Suppressor macrophage (primary cell): ENCODE data around the gene EIF2B2.

Experiments
- DNase-seq, 4 experiments: peaks; one replicate each; pipeline ENCODE4 v3.0.0-alpha.2; 2020 to 2022

The EIF2B2 gene

GRCh38 chr14:75046275-75046674 lies 43.6 kb downstream of the EIF2B2 start:
- DNase-seq = no peak

- DNase-seq = no peak
Measured at GRCh38 chr14:75046899-75047298, 44.2 kb downstream of the EIF2B2 start.

- DNase-seq = no peak
Measured at GRCh38 chr14:75047506-75047905, 44.8 kb downstream of the EIF2B2 start.

GRCh38 chr14:75048101-75048500 lies 45.4 kb downstream of the EIF2B2 start:
- no peak for DNase-seq

- no peak for DNase-seq
Measured at GRCh38 chr14:75049136-75049535, 46.4 kb downstream of the EIF2B2 start.

- DNase-seq = peak in 2 of 4 experiments; percentile 29 to 63
Measured at GRCh38 chr14:75049731-75050201, 47.0 kb downstream of the EIF2B2 start.

- peak; percentile 83 to 93 (median 89) for DNase-seq
Measured at GRCh38 chr14:75050852-75051555, 48.3 kb downstream of the EIF2B2 start, which contains the start of gene MLH3. Gene MLH3, minus strand, starts transcription at chr14:75051467. Its CDS starts 1,812 bp downstream, at chr14:75049655.

GRCh38 chr14:75051556-75051899 lies 48.8 kb downstream of the EIF2B2 start:
- DNase-seq = no peak

GRCh38 chr14:75053396-75054291 lies 50.9 kb downstream of the EIF2B2 start:
- no peak for DNase-seq

GRCh38 chr14:75054421-75054820 lies 51.7 kb downstream of the EIF2B2 start:
- no peak for DNase-seq

GRCh38 chr14:75059642-75060041 lies 56.9 kb downstream of the EIF2B2 start:
- DNase-seq = no peak

- no peak for DNase-seq
Measured at GRCh38 chr14:75060420-75060819, 57.7 kb downstream of the EIF2B2 start.
